K562 (cell line): ENCODE data around the gene EEFSEC. TPM values are rescaled to one million over a fixed set of nuclear protein-coding genes. Genes with fewer than 3 reads are reported as not detected.

ENCODE experiments used
- EP300 ChIP-seq: IDR thresholded peaks from 2 replicates; pipeline ENCODE4 v1.6.1; 2012; ENCODE audit warnings: low read length, improper control_type of control experiment
- JUND ChIP-seq, 2 experiments: IDR thresholded peaks; 2 replicates in 1 of 2; 3 replicates in 1 of 2; pipeline ENCODE4 v1.6.1; 2011; ENCODE audit warnings: borderline replicate concordance in 2 of 2, low read depth in 2 of 2, low read length in 2 of 2, improper control_type of control experiment in 1 of 2, missing biosample characterization in 1 of 2, missing genetic modification characterization in 1 of 2, missing genetic modification reagents in 1 of 2
- KLF13 ChIP-seq: fragments of 450-650 bp; IDR thresholded peaks from 2 replicates; pipeline ENCODE4 v1.6.1; 2016; ENCODE audit warnings: missing genetic modification characterization, low read depth, mild to moderate bottlenecking, missing compliant biosample characterization, moderate library complexity, borderline replicate concordance
- NFATC3 ChIP-seq: fragments of 450-650 bp; IDR thresholded peaks from 2 replicates; pipeline ENCODE4 v1.6.1; 2017; ENCODE audit warnings: mild to moderate bottlenecking
- NUFIP1 ChIP-seq: fragments of 450-650 bp; IDR thresholded peaks from 2 replicates; pipeline ENCODE4 v1.6.1; 2018; ENCODE audit not compliant: partially characterized antibody
- SMARCA4 ChIP-seq: fragments of 450-650 bp; IDR thresholded peaks from 2 replicates; pipeline ENCODE4 v1.6.1; 2016
- ZNF584 ChIP-seq: fragments of 200-800 bp; sonication (Bioruptor generic); IDR thresholded peaks from 2 replicates; pipeline ENCODE4 v1.6.1; 2016; ENCODE audit warnings: low read depth, mild to moderate bottlenecking, missing genetic modification characterization, missing compliant biosample characterization
- ZSCAN32 ChIP-seq: fragments of 450-650 bp; formaldehyde crosslinking; IDR thresholded peaks from 2 replicates; pipeline ENCODE4 v1.4.0; 2020; ENCODE audit warnings: mild to moderate bottlenecking, moderate library complexity
- polyA plus RNA-seq, 8 experiments: library from polyadenylated mRNA; depleted of rRNA in 4 of 8; stranded (reverse) in 5 of 8; unstranded in 3 of 8; fragments of >200 nt; fragmentation: Nextera tagmentation in 2 of 8; fragmentation: Illumina TruSeq in 1 of 8; extraction: Ambion mirVana in 2 of 8; extraction: Trizol in 1 of 8; gene quantifications; 2 replicates each; pipeline versions ENCODE4 v1.2.1 to v1.2.3, GENCODE V29; 2011 to 2014; ENCODE audit warnings: inconsistent platforms in 1 of 8, missing spikeins in 1 of 8
- total RNA-seq, 7 experiments: library from RNA; depleted of rRNA in 6 of 7; stranded (reverse); fragments of >200 nt in 6 of 7; fragmentation: Illumina TruSeq in 2 of 7; extraction: Trizol in 2 of 7; gene quantifications; 2 replicates each; pipeline versions ENCODE4 v1.2.1 to v1.2.3, GENCODE V29; 2011 to 2021; ENCODE audit warnings: low replicate concordance in 1 of 7
- TF ChIP-seq, protein P1 (sequence below): fragments of 200-400 bp; formaldehyde crosslinking; IDR thresholded peaks from 2 replicates; pipeline ENCODE4 v1.6.1; 2017; ENCODE audit warnings: mild to moderate bottlenecking, low read depth, low read length, moderate library complexity

Gene EEFSEC
- total and polyA plus RNA-seq, 9 of the 15 experiments (the other 6 are each of a cell fraction or from before 2014, with no cell fraction given): 0.35 to 11.8 (median 7.7) TPM

DNA sequence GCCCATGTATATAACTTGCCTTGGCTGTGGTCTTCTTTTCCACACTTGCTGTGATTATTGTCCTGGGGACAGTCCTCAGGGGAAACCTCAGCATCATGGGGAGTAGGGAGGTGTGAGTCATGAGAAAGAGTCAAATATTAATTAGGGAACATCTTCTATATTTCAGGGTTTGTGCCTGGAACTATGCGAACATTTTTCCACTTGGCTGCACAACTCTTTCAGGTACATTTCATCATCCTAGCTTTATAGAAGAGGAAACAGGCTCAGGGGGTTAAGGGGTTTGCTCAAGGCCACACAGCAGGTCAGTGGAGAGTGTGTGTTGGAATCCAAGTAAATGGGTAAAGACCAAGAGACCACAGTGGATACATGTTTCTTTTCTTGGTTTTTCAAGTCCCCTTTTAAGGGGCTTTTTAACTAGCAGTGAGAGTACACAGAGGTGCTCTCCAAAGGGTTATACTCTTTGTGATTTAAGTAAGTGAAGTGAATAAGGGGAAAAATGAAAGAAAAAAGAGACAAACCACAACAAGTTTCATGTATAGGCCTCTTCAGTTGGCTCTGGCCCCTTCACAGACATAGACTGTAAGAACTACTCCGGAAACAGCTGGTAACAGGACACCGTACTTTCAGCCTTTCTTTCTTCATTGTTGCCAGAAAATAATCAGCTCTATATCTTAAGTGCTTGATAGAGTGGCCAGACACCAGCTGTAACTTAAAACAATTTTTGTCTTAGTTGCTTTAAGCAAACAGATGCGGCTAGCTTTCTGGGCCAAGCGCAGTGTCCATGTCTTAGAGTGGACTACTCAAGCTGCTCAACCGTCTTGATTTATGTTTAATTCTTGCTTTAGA lies 64.6 kb downstream of the EEFSEC start (continued):
- TF ChIP-seq JUND (IDR thresholded peaks at IDR 0.05; ENCODE audit: borderline replicate concordance, low read depth, low read length): peak; percentile 50; the same call in 1 of the 2 replicates
- no peak for TF ChIP-seq JUND (tag; IDR thresholded peaks at IDR 0.05; ENCODE audit: borderline replicate concordance, low read depth, low read length)
- TF ChIP-seq EP300: peak; percentile 54; the same call in 1 of the 2 replicates
- TF ChIP-seq ZNF584 (CRISPR knock-in tag): peak; percentile 72
- TF ChIP-seq SMARCA4: peak; percentile 15; the same call in 1 of the 2 replicates
- TF ChIP-seq ZSCAN32: 0 out of 2 replicates have a peak, but pooled peaks have one; percentile 31
- TF ChIP-seq, protein P1, sequence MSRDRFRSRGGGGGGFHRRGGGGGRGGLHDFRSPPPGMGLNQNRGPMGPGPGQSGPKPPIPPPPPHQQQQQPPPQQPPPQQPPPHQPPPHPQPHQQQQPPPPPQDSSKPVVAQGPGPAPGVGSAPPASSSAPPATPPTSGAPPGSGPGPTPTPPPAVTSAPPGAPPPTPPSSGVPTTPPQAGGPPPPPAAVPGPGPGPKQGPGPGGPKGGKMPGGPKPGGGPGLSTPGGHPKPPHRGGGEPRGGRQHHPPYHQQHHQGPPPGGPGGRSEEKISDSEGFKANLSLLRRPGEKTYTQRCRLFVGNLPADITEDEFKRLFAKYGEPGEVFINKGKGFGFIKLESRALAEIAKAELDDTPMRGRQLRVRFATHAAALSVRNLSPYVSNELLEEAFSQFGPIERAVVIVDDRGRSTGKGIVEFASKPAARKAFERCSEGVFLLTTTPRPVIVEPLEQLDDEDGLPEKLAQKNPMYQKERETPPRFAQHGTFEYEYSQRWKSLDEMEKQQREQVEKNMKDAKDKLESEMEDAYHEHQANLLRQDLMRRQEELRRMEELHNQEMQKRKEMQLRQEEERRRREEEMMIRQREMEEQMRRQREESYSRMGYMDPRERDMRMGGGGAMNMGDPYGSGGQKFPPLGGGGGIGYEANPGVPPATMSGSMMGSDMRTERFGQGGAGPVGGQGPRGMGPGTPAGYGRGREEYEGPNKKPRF: no peak
- TF ChIP-seq KLF13 (tag): no peak
- no peak for TF ChIP-seq NUFIP1
- TF ChIP-seq NFATC3: no peak
